Measurements from ENCODE around the gene COL4A2.
"Not testable (repeated sequence)": the region's sequence is repeated elsewhere in the genome, so short reads cannot be mapped to it uniquely, and the experiment has no call there.

The COL4A2 gene

DNA sequence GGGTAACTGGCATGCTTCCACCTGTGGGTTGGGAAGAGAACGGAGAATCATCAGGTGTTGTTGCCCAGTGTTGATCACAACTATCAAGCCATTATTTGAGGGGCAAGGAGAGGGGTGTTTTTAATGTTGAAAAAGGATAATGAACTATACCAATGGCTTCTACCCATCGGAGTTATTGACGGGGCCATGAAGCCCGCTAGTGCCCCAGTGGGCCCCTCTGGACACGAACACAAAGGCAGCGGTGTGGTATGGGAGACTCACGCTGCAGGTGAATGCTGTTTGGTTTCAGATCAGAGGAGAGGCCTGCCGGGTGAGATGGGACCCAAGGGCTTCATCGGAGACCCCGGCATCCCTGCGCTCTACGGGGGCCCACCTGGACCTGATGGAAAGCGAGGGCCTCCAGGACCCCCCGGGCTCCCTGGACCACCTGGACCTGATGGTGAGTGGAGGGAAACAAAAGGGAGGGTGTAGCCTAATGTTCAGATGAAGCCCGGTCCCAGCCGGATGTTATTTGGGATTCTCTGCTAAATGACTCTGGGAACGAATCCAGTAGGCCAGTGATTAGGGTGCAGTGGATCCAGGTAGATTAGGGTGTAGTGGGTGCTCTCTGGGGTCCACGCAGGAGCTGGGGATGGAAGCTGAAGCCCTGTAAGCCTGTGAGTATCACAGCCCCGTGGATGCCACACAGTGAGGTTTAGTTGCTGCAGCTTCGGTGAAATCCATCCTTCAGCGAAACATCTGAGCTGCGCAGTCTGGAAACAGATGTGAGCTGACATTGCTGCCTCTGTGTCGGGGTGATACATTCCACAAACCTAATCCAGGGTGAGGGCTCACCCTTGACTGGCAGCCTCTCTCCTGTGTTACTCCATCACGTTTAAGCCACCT, 143.2 kb downstream of the COL4A2 start:
- no peak overlapping the region for H3K27ac ChIP-seq (ENCODE audit: low read depth, low read length)

DNA sequence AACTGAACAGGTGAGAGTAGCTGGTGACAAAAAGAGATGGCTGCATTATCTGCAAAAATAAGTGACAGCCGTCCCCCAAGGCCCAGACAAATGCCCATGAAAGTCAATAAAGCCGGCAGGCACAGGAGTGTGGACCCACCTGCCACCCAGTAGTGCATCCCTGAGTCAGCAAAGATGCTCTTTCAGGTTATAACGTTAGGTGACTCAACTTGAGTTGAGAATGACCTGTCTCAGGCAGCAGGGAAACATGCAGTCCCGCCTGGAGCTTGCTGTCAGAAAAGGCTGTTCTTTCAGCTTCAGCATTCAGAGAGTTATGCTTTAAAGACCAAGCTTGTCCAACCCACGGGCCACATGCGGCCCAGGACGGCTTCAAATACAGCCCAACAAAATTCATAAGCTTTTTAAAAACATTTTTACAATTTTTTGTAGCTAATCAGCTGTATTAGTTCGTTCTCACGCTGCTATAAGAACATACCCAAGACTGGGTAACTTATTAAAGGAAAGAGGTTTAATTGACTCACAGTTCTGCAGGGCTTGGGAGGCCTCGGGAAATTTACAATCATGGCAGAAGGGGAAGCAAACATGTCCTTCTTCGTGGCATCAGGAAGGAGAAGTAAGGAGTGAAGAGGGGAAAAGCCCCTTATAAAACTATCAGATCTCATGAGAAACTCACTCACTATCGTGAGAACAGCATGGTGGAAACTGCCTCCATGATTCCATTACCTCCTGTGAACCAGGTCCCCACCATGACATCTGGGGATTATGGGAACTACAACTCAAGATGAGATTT, 144.1 kb downstream of the COL4A2 start:
- peaks cover 0 to 3% of the 10 kb centered on the region in 2 donors for H3K4me1 ChIP-seq (ENCODE audit: control insufficient read depth in 1 of 2, insufficient read depth in 2 of 2, low read length in 2 of 2)
- no peak overlapping the region for H3K4me3 ChIP-seq (ENCODE audit: low read depth in 1 of 2, low read length in 2 of 2)
- H3K9me3 ChIP-seq (ENCODE audit: control insufficient read depth in 1 of 2, low read length in 2 of 2) = no peaks in the 10 kb centered on the region
- H3K9ac ChIP-seq (ENCODE audit: low read depth in 1 of 2, low read length in 2 of 2) = no peak overlapping the region
- no peaks in the 10 kb centered on the region for H3K27me3 ChIP-seq (ENCODE audit: control insufficient read depth in 1 of 2, insufficient read depth in 2 of 2, low read length in 2 of 2)
- no peak overlapping the region for H3K27ac ChIP-seq (ENCODE audit: low read depth, low read length)
- peaks cover 0 to 3% of the 10 kb centered on the region in 2 donors for H3K36me3 ChIP-seq (ENCODE audit: control insufficient read depth in 1 of 2, insufficient read depth in 2 of 2, low read length in 2 of 2)

More for the DNA sequence above, 143.2 kb downstream of the COL4A2 start:
- Histone ChIP-seq H3K27me3 (ENCODE audit: control insufficient read depth in 1 of 2, insufficient read depth in 2 of 2, low read length in 2 of 2) (no peaks in the 10 kb centered on the region), H3K9me3 (ENCODE audit: control insufficient read depth in 1 of 2, low read length in 2 of 2) (no peaks in the 10 kb centered on the region), H3K36me3 (ENCODE audit: control insufficient read depth in 1 of 2, insufficient read depth in 2 of 2, low read length in 2 of 2) (peaks cover 0 to 3% of the 10 kb centered on the region in 2 donors), H3K9ac (ENCODE audit: low read depth in 1 of 2, low read length in 2 of 2) (no peak overlapping the region), H3K4me3 (ENCODE audit: low read depth in 1 of 2, low read length in 2 of 2) (no peak overlapping the region), H3K4me1 (ENCODE audit: control insufficient read depth in 1 of 2, insufficient read depth in 2 of 2, low read length in 2 of 2) (no peaks in the 10 kb centered on the region)

DNA sequence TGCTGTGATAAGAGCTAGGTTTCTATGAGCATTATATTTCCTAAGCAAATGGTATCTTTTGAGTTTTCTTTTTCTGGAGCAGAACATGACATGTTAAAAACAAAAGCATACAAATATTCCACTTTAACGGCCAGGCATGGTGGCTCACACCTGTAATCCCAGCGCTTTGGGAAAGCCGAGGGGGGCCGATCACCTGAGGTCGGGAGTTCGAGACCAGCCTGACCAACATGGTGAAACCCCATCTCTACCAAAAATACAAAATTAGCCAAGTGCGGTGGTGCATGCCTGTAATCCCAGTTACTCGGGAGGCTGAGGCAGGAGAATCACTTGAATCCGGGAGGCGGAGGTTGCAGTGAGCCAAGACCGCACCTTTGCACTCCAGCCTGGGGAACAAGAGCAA, 146.0 kb downstream of the COL4A2 start:
- not testable (repeated sequence) for H3K27ac ChIP-seq (ENCODE audit: low read depth, low read length); H3K9ac ChIP-seq (ENCODE audit: low read depth in 1 of 2, low read length in 2 of 2); H3K36me3 ChIP-seq (ENCODE audit: control insufficient read depth in 1 of 2, insufficient read depth in 2 of 2, low read length in 2 of 2); H3K9me3 ChIP-seq (ENCODE audit: control insufficient read depth in 1 of 2, low read length in 2 of 2); H3K27me3 ChIP-seq (ENCODE audit: control insufficient read depth in 1 of 2, insufficient read depth in 2 of 2, low read length in 2 of 2); H3K4me1 ChIP-seq (ENCODE audit: control insufficient read depth in 1 of 2, insufficient read depth in 2 of 2, low read length in 2 of 2); H3K4me3 ChIP-seq (ENCODE audit: low read depth in 1 of 2, low read length in 2 of 2)

DNA sequence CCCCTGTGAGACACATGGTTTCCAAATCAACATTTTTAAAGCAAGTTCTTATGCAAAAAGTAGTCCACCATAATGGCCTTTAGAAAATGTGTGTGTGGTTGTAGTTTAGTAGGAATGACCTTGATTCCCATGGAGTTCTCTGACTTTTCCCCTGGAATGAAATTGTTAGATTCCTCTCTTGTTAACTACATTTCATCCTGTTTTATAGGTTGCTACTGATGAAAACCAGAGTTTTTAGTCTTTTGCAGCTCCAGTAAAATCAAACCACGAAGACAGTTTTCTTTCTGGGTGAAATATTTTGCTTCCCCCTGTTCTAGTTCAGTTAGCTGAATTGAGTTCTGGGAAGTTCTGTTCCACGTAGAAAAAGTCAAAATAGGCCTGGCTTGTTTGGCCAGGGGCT, 146.7 kb downstream of the COL4A2 start:
- Histone ChIP-seq H3K27me3 (ENCODE audit: control insufficient read depth in 1 of 2, insufficient read depth in 2 of 2, low read length in 2 of 2) (no peaks in the 10 kb centered on the region), H3K4me3 (ENCODE audit: low read depth in 1 of 2, low read length in 2 of 2) (no peak overlapping the region), H3K9me3 (ENCODE audit: control insufficient read depth in 1 of 2, low read length in 2 of 2) (no peaks in the 10 kb centered on the region), H3K9ac (ENCODE audit: low read depth in 1 of 2, low read length in 2 of 2) (no peak overlapping the region), H3K36me3 (ENCODE audit: control insufficient read depth in 1 of 2, insufficient read depth in 2 of 2, low read length in 2 of 2) (peaks cover 0 to 3% of the 10 kb centered on the region in 2 donors), H3K27ac (ENCODE audit: low read depth, low read length) (no peak overlapping the region), H3K4me1 (ENCODE audit: control insufficient read depth in 1 of 2, insufficient read depth in 2 of 2, low read length in 2 of 2) (peaks cover 0 to 4% of the 10 kb centered on the region in 2 donors)

DNA sequence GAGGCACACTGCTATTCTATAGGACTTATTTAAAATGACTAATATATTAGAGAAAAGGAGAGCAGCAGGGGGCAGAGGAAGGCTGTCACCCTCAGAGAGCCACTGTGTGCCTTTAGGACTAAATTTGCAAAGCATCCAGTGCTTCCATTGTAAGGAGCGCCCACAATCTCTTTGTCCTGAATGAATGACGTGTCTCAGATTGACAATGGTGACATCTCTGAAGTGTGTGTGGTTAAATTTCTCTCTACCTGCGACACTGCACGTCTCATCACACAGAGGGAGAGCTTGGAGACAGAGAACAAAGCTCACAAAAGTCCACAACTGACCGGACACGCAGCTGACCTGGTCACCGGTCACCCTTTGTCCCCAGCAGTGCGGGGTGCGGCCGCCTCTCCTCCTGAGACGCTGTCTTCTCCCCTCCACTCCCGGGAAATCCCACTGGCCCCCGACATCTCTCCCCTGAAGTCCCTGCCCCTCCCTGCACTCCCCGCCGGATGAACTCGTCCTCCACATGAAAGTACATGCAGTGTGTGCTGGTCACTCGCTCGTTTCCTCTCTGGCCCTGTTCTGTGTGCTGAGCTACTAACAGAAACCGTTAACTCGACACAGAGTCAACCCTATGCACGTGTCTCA, 147.3 kb downstream of the COL4A2 start:
- no peak overlapping the region for H3K27ac ChIP-seq (ENCODE audit: low read depth, low read length)
- H3K9ac ChIP-seq (ENCODE audit: low read depth in 1 of 2, low read length in 2 of 2) = no peak overlapping the region
- peaks cover 0 to 7% of the 10 kb centered on the region in 2 donors for H3K36me3 ChIP-seq (ENCODE audit: control insufficient read depth in 1 of 2, insufficient read depth in 2 of 2, low read length in 2 of 2)
- H3K9me3 ChIP-seq (ENCODE audit: control insufficient read depth in 1 of 2, low read length in 2 of 2) = no peaks in the 10 kb centered on the region
- no peak overlapping the region for H3K4me3 ChIP-seq (ENCODE audit: low read depth in 1 of 2, low read length in 2 of 2)
- no peaks in the 10 kb centered on the region for H3K27me3 ChIP-seq (ENCODE audit: control insufficient read depth in 1 of 2, insufficient read depth in 2 of 2, low read length in 2 of 2)
- H3K4me1 ChIP-seq (ENCODE audit: control insufficient read depth in 1 of 2, insufficient read depth in 2 of 2, low read length in 2 of 2) = peaks cover 0 to 4% of the 10 kb centered on the region in 2 donors

DNA sequence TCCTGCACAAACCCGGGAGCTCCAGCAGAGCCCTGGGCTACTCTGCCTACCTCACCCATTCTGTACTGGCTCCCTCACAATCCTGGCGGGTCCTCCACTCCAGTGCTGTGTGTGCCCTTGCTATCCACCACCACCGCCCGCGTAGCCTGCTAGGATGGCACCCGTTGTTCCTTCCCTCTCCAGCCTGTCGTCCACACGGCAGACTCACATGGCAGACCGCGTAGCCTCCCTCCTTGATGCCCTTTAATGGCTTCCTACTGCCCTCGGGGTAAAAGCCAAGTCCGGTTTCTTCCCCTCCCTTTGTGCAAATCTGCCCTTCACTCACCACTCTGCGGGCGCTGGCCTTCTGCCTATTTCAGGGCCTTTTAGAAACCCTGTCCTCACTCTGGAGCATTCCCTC, 147.9 kb downstream of the COL4A2 start:
- Histone ChIP-seq H3K9ac (ENCODE audit: low read depth in 1 of 2, low read length in 2 of 2) (no peak overlapping the region), H3K27me3 (ENCODE audit: control insufficient read depth in 1 of 2, insufficient read depth in 2 of 2, low read length in 2 of 2) (no peaks in the 10 kb centered on the region), H3K9me3 (ENCODE audit: control insufficient read depth in 1 of 2, low read length in 2 of 2) (no peaks in the 10 kb centered on the region), H3K36me3 (ENCODE audit: control insufficient read depth in 1 of 2, insufficient read depth in 2 of 2, low read length in 2 of 2) (peaks cover 0 to 7% of the 10 kb centered on the region in 2 donors), H3K27ac (ENCODE audit: low read depth, low read length) (no peak overlapping the region), H3K4me3 (ENCODE audit: low read depth in 1 of 2, low read length in 2 of 2) (no peak overlapping the region), H3K4me1 (ENCODE audit: control insufficient read depth in 1 of 2, insufficient read depth in 2 of 2, low read length in 2 of 2) (peaks cover 0 to 4% of the 10 kb centered on the region in 2 donors)

DNA sequence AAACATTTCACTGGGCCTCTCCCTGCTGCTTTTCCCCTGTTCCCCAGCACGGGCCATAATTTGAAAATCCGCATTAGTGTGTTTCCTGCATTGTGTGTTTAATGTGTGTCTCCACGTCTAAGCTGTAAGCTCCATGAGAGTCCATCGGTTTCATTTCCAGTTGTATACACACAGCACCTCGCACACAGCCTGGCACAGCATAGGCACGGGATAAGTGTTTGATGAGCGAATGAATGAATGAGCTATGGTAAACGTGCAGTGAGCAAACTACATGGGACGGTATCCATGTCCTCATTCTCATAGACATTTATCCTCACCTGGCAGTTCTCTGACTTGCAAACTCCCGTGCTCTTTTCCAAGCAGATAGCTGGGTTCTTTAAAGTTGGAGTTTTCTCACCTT, 148.4 kb downstream of the COL4A2 start:
- Histone ChIP-seq H3K36me3 (ENCODE audit: control insufficient read depth in 1 of 2, insufficient read depth in 2 of 2, low read length in 2 of 2) (peaks cover 0 to 4% of the 10 kb centered on the region in 2 donors), H3K27ac (ENCODE audit: low read depth, low read length) (no peak overlapping the region)

DNA sequence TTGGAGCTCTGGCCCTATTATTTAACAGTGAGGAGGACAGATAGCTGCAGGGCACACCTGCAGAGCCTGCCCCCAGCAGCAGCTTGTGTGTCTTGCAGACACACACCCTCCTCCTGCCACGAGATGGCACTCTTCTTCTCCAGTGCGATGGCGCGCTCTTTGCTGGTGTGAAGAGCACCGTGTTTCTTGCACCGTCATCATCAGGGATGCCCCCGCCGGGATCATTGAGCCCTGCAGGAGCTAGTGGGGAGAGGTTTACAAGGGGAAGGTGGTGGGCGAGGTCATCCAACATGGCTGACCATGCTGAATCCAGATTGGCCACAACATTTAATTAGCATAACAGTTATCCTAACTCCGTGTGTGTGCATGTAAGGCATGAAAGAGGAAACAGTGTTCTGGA, 148.9 kb downstream of the COL4A2 start:
- H3K36me3 ChIP-seq (ENCODE audit: control insufficient read depth in 1 of 2, insufficient read depth in 2 of 2, low read length in 2 of 2) = peaks cover 0 to 4% of the 10 kb centered on the region in 2 donors
- no peak overlapping the region for H3K4me3 ChIP-seq (ENCODE audit: low read depth in 1 of 2, low read length in 2 of 2)
- H3K27ac ChIP-seq (ENCODE audit: low read depth, low read length) = no peak overlapping the region
- no peak overlapping the region for H3K9ac ChIP-seq (ENCODE audit: low read depth in 1 of 2, low read length in 2 of 2)
- H3K4me1 ChIP-seq (ENCODE audit: control insufficient read depth in 1 of 2, insufficient read depth in 2 of 2, low read length in 2 of 2) = peaks cover 0 to 4% of the 10 kb centered on the region in 2 donors
- H3K9me3 ChIP-seq (ENCODE audit: control insufficient read depth in 1 of 2, low read length in 2 of 2) = no peaks in the 10 kb centered on the region
- H3K27me3 ChIP-seq (ENCODE audit: control insufficient read depth in 1 of 2, insufficient read depth in 2 of 2, low read length in 2 of 2) = no peaks in the 10 kb centered on the region

More for the DNA sequence above, 148.4 kb downstream of the COL4A2 start:
- H3K9me3 ChIP-seq (ENCODE audit: control insufficient read depth in 1 of 2, low read length in 2 of 2) = no peaks in the 10 kb centered on the region
- H3K4me1 ChIP-seq (ENCODE audit: control insufficient read depth in 1 of 2, insufficient read depth in 2 of 2, low read length in 2 of 2) = peaks cover 0 to 4% of the 10 kb centered on the region in 2 donors
- no peaks in the 10 kb centered on the region for H3K27me3 ChIP-seq (ENCODE audit: control insufficient read depth in 1 of 2, insufficient read depth in 2 of 2, low read length in 2 of 2)
- no peak overlapping the region for H3K9ac ChIP-seq (ENCODE audit: low read depth in 1 of 2, low read length in 2 of 2)
- no peak overlapping the region for H3K4me3 ChIP-seq (ENCODE audit: low read depth in 1 of 2, low read length in 2 of 2)

DNA sequence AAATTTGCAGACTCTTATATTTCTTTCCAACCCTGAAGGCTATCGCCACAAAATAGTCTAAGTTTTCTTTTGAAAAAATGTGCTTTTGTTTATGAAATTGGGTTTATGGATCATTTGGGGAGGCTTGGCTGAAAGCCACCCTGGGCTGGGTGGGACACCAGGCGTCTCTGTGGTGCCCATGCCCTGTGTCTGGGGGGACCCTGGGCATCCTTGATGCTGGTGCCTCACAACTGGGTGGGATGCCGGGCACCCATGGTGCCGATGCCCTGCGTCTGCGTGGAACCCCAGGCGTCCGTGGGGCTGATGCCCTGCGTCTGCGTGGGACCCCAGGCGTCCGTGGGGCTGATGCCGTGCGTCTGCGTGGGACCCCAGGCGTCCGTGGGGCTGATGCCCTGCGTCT, 149.5 kb downstream of the COL4A2 start:
- Histone ChIP-seq H3K4me1 (ENCODE audit: control insufficient read depth in 1 of 2, insufficient read depth in 2 of 2, low read length in 2 of 2) (peaks cover 0 to 4% of the 10 kb centered on the region in 2 donors), H3K9me3 (ENCODE audit: control insufficient read depth in 1 of 2, low read length in 2 of 2) (no peaks in the 10 kb centered on the region), H3K9ac (ENCODE audit: low read depth in 1 of 2, low read length in 2 of 2) (no peak overlapping the region), H3K27me3 (ENCODE audit: control insufficient read depth in 1 of 2, insufficient read depth in 2 of 2, low read length in 2 of 2) (no peaks in the 10 kb centered on the region), H3K27ac (ENCODE audit: low read depth, low read length) (no peak overlapping the region), H3K4me3 (ENCODE audit: low read depth in 1 of 2, low read length in 2 of 2) (no peak overlapping the region), H3K36me3 (ENCODE audit: control insufficient read depth in 1 of 2, insufficient read depth in 2 of 2, low read length in 2 of 2) (peaks cover 0 to 4% of the 10 kb centered on the region in 2 donors)

DNA sequence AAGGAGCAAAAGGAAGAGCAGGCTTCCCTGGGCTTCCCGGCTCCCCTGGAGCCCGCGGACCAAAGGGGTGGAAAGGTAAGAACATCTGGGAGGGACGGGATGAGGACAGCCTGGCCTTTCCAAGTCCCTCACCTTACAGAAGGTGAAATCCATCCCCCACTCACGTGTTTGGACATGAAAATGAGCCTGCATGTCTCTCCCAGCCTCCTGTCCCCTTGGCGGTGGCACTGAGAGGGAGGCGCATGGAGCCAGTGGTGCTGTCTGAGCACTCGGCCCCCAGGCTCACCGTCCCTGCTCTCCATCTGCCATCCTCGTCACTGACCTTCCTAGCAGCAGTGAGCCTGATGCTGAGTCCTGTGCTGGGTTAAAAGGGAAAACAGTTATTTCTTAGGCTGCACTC, 150.3 kb downstream of the COL4A2 start:
- no peak overlapping the region for H3K9ac ChIP-seq (ENCODE audit: low read depth in 1 of 2, low read length in 2 of 2)
- peaks cover 0 to 4% of the 10 kb centered on the region in 2 donors for H3K4me1 ChIP-seq (ENCODE audit: control insufficient read depth in 1 of 2, insufficient read depth in 2 of 2, low read length in 2 of 2)
- no peaks in the 10 kb centered on the region for H3K9me3 ChIP-seq (ENCODE audit: control insufficient read depth in 1 of 2, low read length in 2 of 2)
- H3K4me3 ChIP-seq (ENCODE audit: low read depth in 1 of 2, low read length in 2 of 2) = no peak overlapping the region
- peaks cover 0 to 4% of the 10 kb centered on the region in 2 donors for H3K36me3 ChIP-seq (ENCODE audit: control insufficient read depth in 1 of 2, insufficient read depth in 2 of 2, low read length in 2 of 2)
- no peaks in the 10 kb centered on the region for H3K27me3 ChIP-seq (ENCODE audit: control insufficient read depth in 1 of 2, insufficient read depth in 2 of 2, low read length in 2 of 2)
- no peak overlapping the region for H3K27ac ChIP-seq (ENCODE audit: low read depth, low read length)
